Testis (tissue), 2 donors: ENCODE data around the gene PON1.

ENCODE experiments used
- CTCF ChIP-seq, 3 experiments: fragments of 450-650 bp in 2 of 3; fragments of 200-600 bp in 1 of 3; sonication (generic) in 1 of 3; IDR thresholded peaks; one replicate each; pipeline ENCODE4 v1.5.1; 2016 to 2019; ENCODE audit warnings: antibody characterized with exemption in 3 of 3, mild to moderate bottlenecking in 2 of 3, moderate library complexity in 1 of 3
- POLR2A ChIP-seq: fragments of 450-650 bp; IDR thresholded peaks from one replicate; pipeline ENCODE4 v1.6.1; 2017; ENCODE audit warnings: antibody characterized with exemption, mild to moderate bottlenecking, moderate library complexity

GRCh38 chr7:95253986-95254385 is 70.3 kb downstream of the PON1 start:
- no peak for TF ChIP-seq CTCF (IDR thresholded peaks at IDR 0.05)
- TF ChIP-seq POLR2A = no peak
